HEK293 (cell line): ENCODE measurements around the gene HNRNPUL1.

Experiments
- CTCF ChIA-PET: fragments of 350-600 bp; formaldehyde crosslinking; extraction: SDS; loops from one replicate; lab custom pipeline; 2021; ENCODE audit warnings: antibody characterized with exemption; lab: Yijun Ruan, JAX
- POLR2A ChIA-PET: fragments of 300-600 bp; formaldehyde crosslinking; extraction: SDS; loops from one replicate; lab custom pipeline; 2020; ENCODE audit warnings: antibody characterized with exemption, inconsistent platforms; lab: Yijun Ruan, JAX
- H3K27ac ChIP-seq: fragments of 200-500 bp; sonication (Bioruptor generic); 2 replicates; pipeline ENCODE4 v1.5.1; 2014; ENCODE audit warnings: low read depth, low read length, control low read depth, inconsistent platforms; ENCODE audit errors: extremely low read depth
- H3K36me3 ChIP-seq, 2 experiments: fragments of 200-500 bp in 1 of 2; sonication (Bioruptor generic) in 1 of 2; 1 replicate in 1 of 2; 2 replicates in 1 of 2; pipeline ENCODE4 v1.5.1; 2014 to 2017; ENCODE audit warnings: inconsistent platforms in 2 of 2, low read length in 2 of 2; ENCODE audit not compliant: control insufficient read depth in 2 of 2, insufficient read depth in 1 of 2
- H3K4me1 ChIP-seq: fragments of 200-500 bp; sonication (Bioruptor generic); 2 replicates; pipeline ENCODE4 v1.5.1; 2014; ENCODE audit warnings: mild to moderate bottlenecking, low read length, inconsistent platforms; ENCODE audit not compliant: control insufficient read depth, insufficient read depth
- H3K4me3 ChIP-seq: 2 replicates; pipeline ENCODE4 v1.5.1; 2011; ENCODE audit warnings: low read depth, mild to moderate bottlenecking, control low read depth, low read length, moderate library complexity
- H3K9me3 ChIP-seq: fragments of 200-500 bp; sonication (Bioruptor generic); 2 replicates; pipeline ENCODE4 v1.5.1; 2014; ENCODE audit warnings: low read depth, low read length, inconsistent platforms; ENCODE audit not compliant: control insufficient read depth, insufficient read depth
- FEZF1 ChIP-seq: fragments of 450-650 bp; formaldehyde crosslinking; IDR thresholded peaks from 2 replicates; pipeline ENCODE4 v1.5.1; 2016; ENCODE audit warnings: missing biosample characterization, missing genetic modification characterization
- GLI2 ChIP-seq: fragments of 450-650 bp; formaldehyde crosslinking; IDR thresholded peaks from 2 replicates; pipeline ENCODE4; 2017; ENCODE audit warnings: missing biosample characterization, missing genetic modification characterization, low read depth, borderline replicate concordance
- GLIS2 ChIP-seq: fragments of 450-650 bp; formaldehyde crosslinking; IDR thresholded peaks from 2 replicates; pipeline ENCODE4 v1.5.1; 2016; ENCODE audit warnings: missing biosample characterization, missing genetic modification characterization
- IKZF3 ChIP-seq: fragments of 450-650 bp; IDR thresholded peaks from 2 replicates; pipeline ENCODE4 v1.5.0; 2018; ENCODE audit warnings: missing biosample characterization, mild to moderate bottlenecking, missing genetic modification characterization, moderate library complexity
- KLF1 ChIP-seq: fragments of 450-650 bp; formaldehyde crosslinking; IDR thresholded peaks from 2 replicates; pipeline ENCODE4 v1.5.1; 2016; ENCODE audit warnings: missing biosample characterization, missing genetic modification characterization
- KLF10 ChIP-seq: fragments of 450-650 bp; IDR thresholded peaks from 2 replicates; pipeline ENCODE4 v1.5.1; 2018; ENCODE audit warnings: missing biosample characterization, mild to moderate bottlenecking, missing genetic modification characterization
- SCRT2 ChIP-seq: fragments of 450-650 bp; formaldehyde crosslinking; IDR thresholded peaks from 2 replicates; pipeline ENCODE4 v1.5.1; 2016; ENCODE audit warnings: missing biosample characterization, missing genetic modification characterization
- ZFP41 ChIP-seq: fragments of 450-650 bp; formaldehyde crosslinking; IDR thresholded peaks from 2 replicates; pipeline ENCODE4 v1.5.1; 2016; ENCODE audit warnings: missing biosample characterization, missing genetic modification characterization, borderline replicate concordance
- ZNF140 ChIP-seq: fragments of 450-650 bp; formaldehyde crosslinking; IDR thresholded peaks from 2 replicates; pipeline ENCODE4 v1.5.1; 2016; ENCODE audit warnings: missing biosample characterization, missing genetic modification characterization
- ZNF174 ChIP-seq: fragments of 450-650 bp; formaldehyde crosslinking; IDR thresholded peaks from 2 replicates; pipeline ENCODE4 v1.5.0; 2017; ENCODE audit warnings: missing biosample characterization, mild to moderate bottlenecking, missing genetic modification characterization
- ZNF221 ChIP-seq: fragments of 450-650 bp; formaldehyde crosslinking; IDR thresholded peaks from 2 replicates; pipeline ENCODE4 v1.5.1; 2017; ENCODE audit warnings: missing biosample characterization, missing genetic modification characterization, borderline replicate concordance
- ZNF23 ChIP-seq: fragments of 450-650 bp; formaldehyde crosslinking; IDR thresholded peaks from 2 replicates; pipeline ENCODE4 v1.5.1; 2016; ENCODE audit warnings: missing biosample characterization, missing genetic modification characterization, borderline replicate concordance
- ZNF350 ChIP-seq: fragments of 450-650 bp; formaldehyde crosslinking; IDR thresholded peaks from 2 replicates; pipeline ENCODE4 v1.5.0; 2017; ENCODE audit warnings: missing biosample characterization, mild to moderate bottlenecking, missing genetic modification characterization
- ZNF354C ChIP-seq: fragments of 450-650 bp; formaldehyde crosslinking; IDR thresholded peaks from 2 replicates; pipeline ENCODE4 v1.5.1; 2016; ENCODE audit warnings: missing biosample characterization, missing genetic modification characterization, low read depth, borderline replicate concordance
- ZNF416 ChIP-seq: fragments of 450-650 bp; formaldehyde crosslinking; IDR thresholded peaks from 2 replicates; pipeline ENCODE4 v1.5.1; 2016; ENCODE audit warnings: missing biosample characterization, missing genetic modification characterization
- ZNF600 ChIP-seq: fragments of 450-650 bp; formaldehyde crosslinking; IDR thresholded peaks from 2 replicates; pipeline ENCODE4 v1.5.1; 2016; ENCODE audit warnings: missing biosample characterization, missing genetic modification characterization
- ZNF707 ChIP-seq: fragments of 450-650 bp; formaldehyde crosslinking; IDR thresholded peaks from 2 replicates; pipeline ENCODE4 v1.5.1; 2016; ENCODE audit warnings: missing biosample characterization, missing genetic modification characterization
- ZNF747 ChIP-seq: fragments of 450-650 bp; formaldehyde crosslinking; IDR thresholded peaks from 2 replicates; pipeline ENCODE4 v1.5.1; 2016; ENCODE audit warnings: missing biosample characterization, missing genetic modification characterization
- TF ChIP-seq, protein P1 (sequence below): fragments of 450-650 bp; formaldehyde crosslinking; IDR thresholded peaks from 2 replicates; pipeline ENCODE4 v1.5.1; 2016; ENCODE audit warnings: missing biosample characterization, missing genetic modification characterization
- TF ChIP-seq, protein P2 (sequence below): fragments of 450-650 bp; formaldehyde crosslinking; IDR thresholded peaks from 2 replicates; pipeline ENCODE4 v1.5.1; 2016; ENCODE audit warnings: missing biosample characterization, missing genetic modification characterization
- TF ChIP-seq, protein P3 (sequence below): fragments of 450-650 bp; formaldehyde crosslinking; IDR thresholded peaks from 2 replicates; pipeline ENCODE4 v1.5.1; 2016; ENCODE audit warnings: missing biosample characterization, missing genetic modification characterization
- TF ChIP-seq, protein P4 (sequence below): fragments of 450-650 bp; formaldehyde crosslinking; IDR thresholded peaks from 2 replicates; pipeline ENCODE4 v1.5.1; 2016; ENCODE audit warnings: missing biosample characterization, missing genetic modification characterization
- TF ChIP-seq, protein P5 (sequence below): fragments of 450-650 bp; formaldehyde crosslinking; IDR thresholded peaks from 2 replicates; pipeline ENCODE4 v1.5.1; 2017; ENCODE audit warnings: missing biosample characterization, missing genetic modification characterization
- TF ChIP-seq, protein P6 (sequence below): fragments of 450-650 bp; IDR thresholded peaks from 2 replicates; pipeline ENCODE4 v1.5.1; 2018; ENCODE audit warnings: missing biosample characterization, missing genetic modification characterization

HNRNPUL1 gene

DNA sequence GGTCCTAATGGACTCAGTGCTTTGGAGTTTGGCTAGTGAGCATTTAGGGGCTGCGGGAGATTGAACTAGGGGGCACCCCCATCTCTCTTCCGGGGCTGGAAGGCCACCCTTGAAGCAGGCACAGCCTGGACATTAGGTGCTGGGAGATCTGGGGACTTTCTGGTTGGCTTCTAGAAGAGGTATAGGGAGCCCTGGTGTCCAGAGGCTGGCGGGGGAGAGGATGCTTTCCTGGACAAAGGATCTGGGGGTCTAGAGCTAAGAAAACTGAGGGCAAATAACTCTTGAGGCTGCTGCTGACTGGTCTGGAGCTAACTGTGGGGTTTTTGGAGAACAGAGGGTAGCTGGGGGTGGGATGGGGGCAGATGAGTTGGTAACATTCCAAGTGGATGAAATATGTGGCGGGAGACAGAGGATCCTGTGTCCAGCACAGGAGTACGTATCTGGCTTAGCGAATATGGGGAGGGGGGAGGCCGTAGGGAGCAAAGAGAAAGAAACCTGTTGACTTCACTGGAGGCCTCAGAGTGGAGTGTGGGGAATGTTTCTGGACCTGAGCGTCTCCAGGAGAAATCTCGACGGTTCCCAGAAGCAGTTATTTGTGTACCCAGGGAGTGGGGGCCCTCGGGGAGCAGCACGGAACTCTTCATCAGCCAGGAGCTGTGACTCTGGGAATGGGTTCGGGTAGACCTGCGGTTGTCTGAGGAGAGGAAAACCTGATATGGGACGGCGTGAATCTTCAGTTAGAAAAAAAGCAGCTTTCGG lies 1.4 kb downstream of the HNRNPUL1 start:
- ChIA-PET POLR2A (interaction anchor here (0.6 to 3.4 kb wide), 12 partner anchors 15 to 661 kb away, joined by 3 to 26 read pairs (median 4); partner anchors contain the start of genes AXL, B9D2 and CYP2S1), CTCF (interaction anchor here (0.9 to 6.6 kb wide), 8 partner anchors 40 to 376 kb away, joined by 3 to 55 read pairs (median 4); no protein-coding TSS in a partner anchor)
- H3K4me1 ChIP-seq, result peaks cover 14% of the 10 kb centered on the region
- peak overlapping the region; percentile 85 for H3K4me3 ChIP-seq
- H3K27ac ChIP-seq, result peak overlapping the region; percentile 100
- peaks cover 42 to 45% of the 10 kb centered on the region in 2 experiments for H3K36me3 ChIP-seq
- H3K9me3 ChIP-seq, result no peaks in the 10 kb centered on the region
- TF ChIP-seq ZNF174 (tag by site-specific recombination), result no peak
- TF ChIP-seq ZNF600 (tag by site-specific recombination), result 0 out of 2 replicates have a peak, but pooled peaks have one; percentile 11
- TF ChIP-seq GLIS2 (tag by site-specific recombination), result peak; percentile 30; the same call in 1 of the 2 replicates
- TF ChIP-seq IKZF3 (tag by site-specific recombination), result 0 out of 2 replicates have a peak, but pooled peaks have one; percentile 8
- no peak for TF ChIP-seq ZNF350 (tag by site-specific recombination)
- TF ChIP-seq KLF10 (tag by site-specific recombination), result no peak
- TF ChIP-seq, protein P1, sequence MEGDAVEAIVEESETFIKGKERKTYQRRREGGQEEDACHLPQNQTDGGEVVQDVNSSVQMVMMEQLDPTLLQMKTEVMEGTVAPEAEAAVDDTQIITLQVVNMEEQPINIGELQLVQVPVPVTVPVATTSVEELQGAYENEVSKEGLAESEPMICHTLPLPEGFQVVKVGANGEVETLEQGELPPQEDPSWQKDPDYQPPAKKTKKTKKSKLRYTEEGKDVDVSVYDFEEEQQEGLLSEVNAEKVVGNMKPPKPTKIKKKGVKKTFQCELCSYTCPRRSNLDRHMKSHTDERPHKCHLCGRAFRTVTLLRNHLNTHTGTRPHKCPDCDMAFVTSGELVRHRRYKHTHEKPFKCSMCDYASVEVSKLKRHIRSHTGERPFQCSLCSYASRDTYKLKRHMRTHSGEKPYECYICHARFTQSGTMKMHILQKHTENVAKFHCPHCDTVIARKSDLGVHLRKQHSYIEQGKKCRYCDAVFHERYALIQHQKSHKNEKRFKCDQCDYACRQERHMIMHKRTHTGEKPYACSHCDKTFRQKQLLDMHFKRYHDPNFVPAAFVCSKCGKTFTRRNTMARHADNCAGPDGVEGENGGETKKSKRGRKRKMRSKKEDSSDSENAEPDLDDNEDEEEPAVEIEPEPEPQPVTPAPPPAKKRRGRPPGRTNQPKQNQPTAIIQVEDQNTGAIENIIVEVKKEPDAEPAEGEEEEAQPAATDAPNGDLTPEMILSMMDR, result no peak
- TF ChIP-seq ZNF221 (tag by site-specific recombination), result no peak
- TF ChIP-seq ZFP41 (tag by site-specific recombination), result no peak
- TF ChIP-seq, protein P2, sequence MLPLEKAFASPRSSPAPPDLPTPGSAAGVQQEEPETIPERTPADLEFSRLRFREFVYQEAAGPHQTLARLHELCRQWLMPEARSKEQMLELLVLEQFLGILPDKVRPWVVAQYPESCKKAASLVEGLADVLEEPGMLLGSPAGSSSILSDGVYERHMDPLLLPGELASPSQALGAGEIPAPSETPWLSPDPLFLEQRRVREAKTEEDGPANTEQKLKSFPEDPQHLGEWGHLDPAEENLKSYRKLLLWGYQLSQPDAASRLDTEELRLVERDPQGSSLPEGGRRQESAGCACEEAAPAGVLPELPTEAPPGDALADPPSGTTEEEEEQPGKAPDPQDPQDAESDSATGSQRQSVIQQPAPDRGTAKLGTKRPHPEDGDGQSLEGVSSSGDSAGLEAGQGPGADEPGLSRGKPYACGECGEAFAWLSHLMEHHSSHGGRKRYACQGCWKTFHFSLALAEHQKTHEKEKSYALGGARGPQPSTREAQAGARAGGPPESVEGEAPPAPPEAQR (tag by site-specific recombination), result no peak
- no peak for TF ChIP-seq ZNF707
- TF ChIP-seq SCRT2, result peak; percentile 97
- TF ChIP-seq ZNF416, result no peak
- TF ChIP-seq, protein P3, sequence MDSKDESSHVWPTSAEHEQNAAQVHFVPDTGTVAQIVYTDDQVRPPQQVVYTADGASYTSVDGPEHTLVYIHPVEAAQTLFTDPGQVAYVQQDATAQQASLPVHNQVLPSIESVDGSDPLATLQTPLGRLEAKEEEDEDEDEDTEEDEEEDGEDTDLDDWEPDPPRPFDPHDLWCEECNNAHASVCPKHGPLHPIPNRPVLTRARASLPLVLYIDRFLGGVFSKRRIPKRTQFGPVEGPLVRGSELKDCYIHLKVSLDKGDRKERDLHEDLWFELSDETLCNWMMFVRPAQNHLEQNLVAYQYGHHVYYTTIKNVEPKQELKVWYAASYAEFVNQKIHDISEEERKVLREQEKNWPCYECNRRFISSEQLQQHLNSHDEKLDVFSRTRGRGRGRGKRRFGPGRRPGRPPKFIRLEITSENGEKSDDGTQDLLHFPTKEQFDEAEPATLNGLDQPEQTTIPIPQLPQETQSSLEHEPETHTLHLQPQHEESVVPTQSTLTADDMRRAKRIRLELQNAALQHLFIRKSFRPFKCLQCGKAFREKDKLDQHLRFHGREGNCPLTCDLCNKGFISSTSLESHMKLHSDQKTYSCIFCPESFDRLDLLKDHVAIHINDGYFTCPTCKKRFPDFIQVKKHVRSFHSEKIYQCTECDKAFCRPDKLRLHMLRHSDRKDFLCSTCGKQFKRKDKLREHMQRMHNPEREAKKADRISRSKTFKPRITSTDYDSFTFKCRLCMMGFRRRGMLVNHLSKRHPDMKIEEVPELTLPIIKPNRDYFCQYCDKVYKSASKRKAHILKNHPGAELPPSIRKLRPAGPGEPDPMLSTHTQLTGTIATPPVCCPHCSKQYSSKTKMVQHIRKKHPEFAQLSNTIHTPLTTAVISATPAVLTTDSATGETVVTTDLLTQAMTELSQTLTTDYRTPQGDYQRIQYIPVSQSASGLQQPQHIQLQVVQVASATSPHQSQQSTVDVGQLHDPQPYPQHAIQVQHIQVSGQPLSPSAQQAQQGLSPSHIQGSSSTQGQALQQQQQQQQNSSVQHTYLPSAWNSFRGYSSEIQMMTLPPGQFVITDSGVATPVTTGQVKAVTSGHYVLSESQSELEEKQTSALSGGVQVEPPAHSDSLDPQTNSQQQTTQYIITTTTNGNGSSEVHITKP (tag by site-specific recombination), result 0 out of 2 replicates have a peak, but pooled peaks have one; percentile 8
- TF ChIP-seq, protein P4, sequence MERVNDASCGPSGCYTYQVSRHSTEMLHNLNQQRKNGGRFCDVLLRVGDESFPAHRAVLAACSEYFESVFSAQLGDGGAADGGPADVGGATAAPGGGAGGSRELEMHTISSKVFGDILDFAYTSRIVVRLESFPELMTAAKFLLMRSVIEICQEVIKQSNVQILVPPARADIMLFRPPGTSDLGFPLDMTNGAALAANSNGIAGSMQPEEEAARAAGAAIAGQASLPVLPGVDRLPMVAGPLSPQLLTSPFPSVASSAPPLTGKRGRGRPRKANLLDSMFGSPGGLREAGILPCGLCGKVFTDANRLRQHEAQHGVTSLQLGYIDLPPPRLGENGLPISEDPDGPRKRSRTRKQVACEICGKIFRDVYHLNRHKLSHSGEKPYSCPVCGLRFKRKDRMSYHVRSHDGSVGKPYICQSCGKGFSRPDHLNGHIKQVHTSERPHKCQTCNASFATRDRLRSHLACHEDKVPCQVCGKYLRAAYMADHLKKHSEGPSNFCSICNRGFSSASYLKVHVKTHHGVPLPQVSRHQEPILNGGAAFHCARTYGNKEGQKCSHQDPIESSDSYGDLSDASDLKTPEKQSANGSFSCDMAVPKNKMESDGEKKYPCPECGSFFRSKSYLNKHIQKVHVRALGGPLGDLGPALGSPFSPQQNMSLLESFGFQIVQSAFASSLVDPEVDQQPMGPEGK (tag by site-specific recombination), result peak; percentile 65
- TF ChIP-seq, protein P5, sequence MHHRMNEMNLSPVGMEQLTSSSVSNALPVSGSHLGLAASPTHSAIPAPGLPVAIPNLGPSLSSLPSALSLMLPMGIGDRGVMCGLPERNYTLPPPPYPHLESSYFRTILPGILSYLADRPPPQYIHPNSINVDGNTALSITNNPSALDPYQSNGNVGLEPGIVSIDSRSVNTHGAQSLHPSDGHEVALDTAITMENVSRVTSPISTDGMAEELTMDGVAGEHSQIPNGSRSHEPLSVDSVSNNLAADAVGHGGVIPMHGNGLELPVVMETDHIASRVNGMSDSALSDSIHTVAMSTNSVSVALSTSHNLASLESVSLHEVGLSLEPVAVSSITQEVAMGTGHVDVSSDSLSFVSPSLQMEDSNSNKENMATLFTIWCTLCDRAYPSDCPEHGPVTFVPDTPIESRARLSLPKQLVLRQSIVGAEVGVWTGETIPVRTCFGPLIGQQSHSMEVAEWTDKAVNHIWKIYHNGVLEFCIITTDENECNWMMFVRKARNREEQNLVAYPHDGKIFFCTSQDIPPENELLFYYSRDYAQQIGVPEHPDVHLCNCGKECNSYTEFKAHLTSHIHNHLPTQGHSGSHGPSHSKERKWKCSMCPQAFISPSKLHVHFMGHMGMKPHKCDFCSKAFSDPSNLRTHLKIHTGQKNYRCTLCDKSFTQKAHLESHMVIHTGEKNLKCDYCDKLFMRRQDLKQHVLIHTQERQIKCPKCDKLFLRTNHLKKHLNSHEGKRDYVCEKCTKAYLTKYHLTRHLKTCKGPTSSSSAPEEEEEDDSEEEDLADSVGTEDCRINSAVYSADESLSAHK (tag by site-specific recombination), result no peak
- TF ChIP-seq ZNF23 (tag by site-specific recombination), result no peak
- TF ChIP-seq, protein P6, sequence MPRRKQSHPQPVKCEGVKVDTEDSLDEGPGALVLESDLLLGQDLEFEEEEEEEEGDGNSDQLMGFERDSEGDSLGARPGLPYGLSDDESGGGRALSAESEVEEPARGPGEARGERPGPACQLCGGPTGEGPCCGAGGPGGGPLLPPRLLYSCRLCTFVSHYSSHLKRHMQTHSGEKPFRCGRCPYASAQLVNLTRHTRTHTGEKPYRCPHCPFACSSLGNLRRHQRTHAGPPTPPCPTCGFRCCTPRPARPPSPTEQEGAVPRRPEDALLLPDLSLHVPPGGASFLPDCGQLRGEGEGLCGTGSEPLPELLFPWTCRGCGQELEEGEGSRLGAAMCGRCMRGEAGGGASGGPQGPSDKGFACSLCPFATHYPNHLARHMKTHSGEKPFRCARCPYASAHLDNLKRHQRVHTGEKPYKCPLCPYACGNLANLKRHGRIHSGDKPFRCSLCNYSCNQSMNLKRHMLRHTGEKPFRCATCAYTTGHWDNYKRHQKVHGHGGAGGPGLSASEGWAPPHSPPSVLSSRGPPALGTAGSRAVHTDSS (tag by site-specific recombination), result no peak
- TF ChIP-seq GLI2 (tag by site-specific recombination), result no peak
- no peak for TF ChIP-seq ZNF140
- TF ChIP-seq FEZF1 (tag by site-specific recombination), result no peak
- no peak for TF ChIP-seq ZNF354C (tag by site-specific recombination)
- no peak for TF ChIP-seq ZNF747 (tag by site-specific recombination)
- no peak for TF ChIP-seq KLF1 (tag by site-specific recombination)
